Cardiac fibroblast (primary cell): ENCODE results near the gene PDE6H.
A peak's percentile ranks its signal among the peaks of the same experiment; 100 is the strongest.

Experiments
- DNase-seq, 2 donors: peaks; one replicate each; pipeline versions ENCODE4 v3.0.0 to v3.0.0-alpha.2; 2010; ENCODE audit warnings: low read depth in 2 of 2
- H3K4me3 ChIP-seq, 2 donors: replicated peaks in 1 of 2; 1 replicate in 1 of 2; 2 replicates in 1 of 2; pipeline ENCODE4 v1.5.1; 2011; ENCODE audit warnings: low read depth in 2 of 2, low read length in 2 of 2, mild to moderate bottlenecking in 2 of 2, moderate library complexity in 1 of 2
- CTCF ChIP-seq: IDR thresholded peaks from one replicate; pipeline ENCODE4 v1.5.1; 2011; ENCODE audit warnings: low read depth, mild to moderate bottlenecking, low read length, inconsistent platforms

PDE6H gene

GRCh38 chr12:14938301-14938700 lies 34.5 kb upstream of the PDE6H start, which contains the start of gene ERP27:
TSS of gene ERP27 (minus strand) at chr12:14938537. CDS start at chr12:14938508, 29 bp downstream.
- TF ChIP-seq CTCF, result no peak
- H3K4me3 ChIP-seq, result no peak within 1 kb of the TSS
- DNase-seq, result no peak

- DNase-seq, result no peak
- no peak for TF ChIP-seq CTCF
- H3K4me3 ChIP-seq, result no peak overlapping the region
Observed at GRCh38 chr12:14941369-14941768, 31.5 kb upstream of the PDE6H start.

GRCh38 chr12:14942196-14942931 lies 30.5 kb upstream of the PDE6H start:
- no peak for DNase-seq
- TF ChIP-seq CTCF, result no peak
- no peak overlapping the region for H3K4me3 ChIP-seq

GRCh38 chr12:14946162-14946561 lies 26.7 kb upstream of the PDE6H start:
- no peak overlapping the region for H3K4me3 ChIP-seq
- TF ChIP-seq CTCF, result no peak
- DNase-seq, result peak in 1 of 2 donors; percentile 50

- no peak for TF ChIP-seq CTCF
- no peak overlapping the region for H3K4me3 ChIP-seq
- DNase-seq, result peak in 1 of 2 donors; percentile 37
Observed at GRCh38 chr12:14946861-14947260, 26.0 kb upstream of the PDE6H start.

GRCh38 chr12:14948672-14949071 lies 24.2 kb upstream of the PDE6H start:
- H3K4me3 ChIP-seq, result no peak overlapping the region
- peak; percentile 94 to 95 for DNase-seq
- TF ChIP-seq CTCF, result no peak

GRCh38 chr12:14949631-14950030 lies 23.2 kb upstream of the PDE6H start:
- DNase-seq, result no peak
- TF ChIP-seq CTCF, result no peak
- H3K4me3 ChIP-seq, result no peak overlapping the region
